ENCODE results near the gene SMIM5.

- TF ChIP-seq CTCF (IDR thresholded peaks at IDR 0.05) (no peak), EZH2 (IDR thresholded peaks at IDR 0.05) (no peak), EZH2phosphoT487 (IDR thresholded peaks at IDR 0.05) (no peak)
These were observed 52.3 kb downstream of the SMIM5 start for GRCh38 chr17:75685499-75685898.

All from neural progenitor cell (in vitro differentiated cells).